K562 (cell line): ENCODE measurements around the gene TRIM3.

ENCODE experiments used
- ARID1B ChIP-seq: fragments of 450-650 bp; IDR thresholded peaks from 2 replicates; pipeline ENCODE4 v1.6.1; 2016; ENCODE audit warnings: antibody characterized with exemption, mild to moderate bottlenecking, inconsistent platforms
- ATF7 ChIP-seq: fragments of 450-650 bp; IDR thresholded peaks from 2 replicates; pipeline ENCODE4 v1.7.1; 2014; ENCODE audit warnings: mild to moderate bottlenecking, moderate library complexity
- C11orf30 ChIP-seq: fragments of 450-650 bp; IDR thresholded peaks from 2 replicates; pipeline ENCODE4 v1.6.1; 2016; ENCODE audit warnings: low read depth, mild to moderate bottlenecking
- CBX5 ChIP-seq: IDR thresholded peaks from 2 replicates; pipeline ENCODE4 v1.6.1; 2014; ENCODE audit warnings: low read depth, borderline replicate concordance
- FOXA3 ChIP-seq, 2 experiments: fragments of 450-650 bp in 1 of 2; sonication (generic) in 1 of 2; formaldehyde crosslinking; IDR thresholded peaks in 1 of 2; conservative IDR thresholded peaks in 1 of 2; 2 replicates each; pipeline versions ENCODE4 v1.4.0 to v1.8.0; 2020 to 2022; ENCODE audit warnings: mild to moderate bottlenecking in 2 of 2, missing genetic modification reagents in 1 of 2
- MYC ChIP-seq, 2 experiments: fragments of 250-450 bp in 1 of 2; sonication (Bioruptor Pico) in 1 of 2; IDR thresholded peaks; 2 replicates each; pipeline versions ENCODE4 v1.5.1 to v1.6.1; 2012 to 2021; ENCODE audit warnings: low read depth in 2 of 2, borderline replicate concordance in 1 of 2, improper control_type of control experiment in 1 of 2, low read length in 1 of 2, mild to moderate bottlenecking in 1 of 2, moderate library complexity in 1 of 2
- PHF21A ChIP-seq: fragments of 450-650 bp; IDR thresholded peaks from 2 replicates; pipeline ENCODE4 v1.6.1; 2017; ENCODE audit warnings: low read depth, borderline replicate concordance
- TF ChIP-seq, protein P1 (sequence below): sonication (generic); formaldehyde crosslinking; IDR thresholded peaks from 2 replicates; pipeline ENCODE4 v1.8.0; 2022; ENCODE audit warnings: mild to moderate bottlenecking, missing genetic modification reagents, borderline replicate concordance

DNA sequence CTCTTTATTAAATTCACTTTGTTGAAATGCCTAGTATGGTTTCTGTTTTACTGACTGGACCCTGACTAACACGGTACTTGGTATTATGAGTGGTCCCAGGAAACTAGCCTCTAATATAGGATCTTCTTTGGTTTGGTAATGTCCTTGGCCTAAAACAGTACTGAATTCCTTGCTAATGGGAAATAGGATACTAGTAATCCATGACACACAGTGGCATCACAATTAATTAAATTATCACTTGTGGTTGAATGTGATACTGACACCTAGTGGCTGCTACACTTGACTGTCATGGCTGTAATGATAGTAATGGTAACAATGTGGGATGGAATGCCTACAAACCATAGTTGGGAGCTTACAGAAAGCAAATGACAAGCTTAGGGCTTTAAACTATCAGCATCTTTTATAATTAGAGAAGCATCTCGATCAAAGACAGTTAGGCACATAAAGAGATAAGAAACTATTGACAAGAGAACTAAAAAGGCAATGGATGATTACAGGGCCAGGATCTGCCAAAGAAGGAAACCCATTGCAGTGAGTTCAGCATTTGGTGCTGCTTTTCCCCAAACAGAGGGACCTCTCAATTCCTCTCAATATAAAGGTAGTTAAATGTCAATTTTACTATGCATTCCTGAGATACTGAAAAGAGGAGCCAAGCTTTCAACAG lies 32.0 kb upstream of the TRIM3 start:
- TF ChIP-seq CBX5: no peak
- TF ChIP-seq, protein P1, sequence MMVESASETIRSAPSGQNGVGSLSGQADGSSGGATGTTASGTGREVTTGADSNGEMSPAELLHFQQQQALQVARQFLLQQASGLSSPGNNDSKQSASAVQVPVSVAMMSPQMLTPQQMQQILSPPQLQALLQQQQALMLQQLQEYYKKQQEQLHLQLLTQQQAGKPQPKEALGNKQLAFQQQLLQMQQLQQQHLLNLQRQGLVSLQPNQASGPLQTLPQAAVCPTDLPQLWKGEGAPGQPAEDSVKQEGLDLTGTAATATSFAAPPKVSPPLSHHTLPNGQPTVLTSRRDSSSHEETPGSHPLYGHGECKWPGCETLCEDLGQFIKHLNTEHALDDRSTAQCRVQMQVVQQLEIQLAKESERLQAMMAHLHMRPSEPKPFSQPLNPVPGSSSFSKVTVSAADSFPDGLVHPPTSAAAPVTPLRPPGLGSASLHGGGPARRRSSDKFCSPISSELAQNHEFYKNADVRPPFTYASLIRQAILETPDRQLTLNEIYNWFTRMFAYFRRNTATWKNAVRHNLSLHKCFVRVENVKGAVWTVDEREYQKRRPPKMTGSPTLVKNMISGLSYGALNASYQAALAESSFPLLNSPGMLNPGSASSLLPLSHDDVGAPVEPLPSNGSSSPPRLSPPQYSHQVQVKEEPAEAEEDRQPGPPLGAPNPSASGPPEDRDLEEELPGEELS: no peak
- no peak for TF ChIP-seq MYC (IDR thresholded peaks at IDR 0.05; ENCODE audit: low read depth, low read length)
- TF ChIP-seq MYC (CRISPR knock-in tag; IDR thresholded peaks at IDR 0.05; ENCODE audit: borderline replicate concordance, low read depth): no peak
- no peak for TF ChIP-seq C11orf30
- TF ChIP-seq ARID1B: no peak
- TF ChIP-seq PHF21A: no peak
- no peak for TF ChIP-seq FOXA3 (CRISPR knock-in tag; conservative IDR thresholded peaks at IDR 0.05 in 1 of 2, IDR thresholded peaks at IDR 0.05 in 1 of 2)
- TF ChIP-seq ATF7: no peak
